Measurements from ENCODE around the gene TNFSF9.
A peak's percentile ranks its signal among the peaks of the same experiment; 100 is the strongest.
"Not testable (repeated sequence)": the region's sequence is repeated elsewhere in the genome, so short reads cannot be mapped to it uniquely, and the experiment has no call there.

TNFSF9 gene

GRCh38 chr19:6577476-6578125 is 46.8 kb downstream of the TNFSF9 start:
- no peaks in the 10 kb centered on the region for H3K9me3 ChIP-seq (ENCODE audit: low read length)
- H3K27me3 ChIP-seq (ENCODE audit: insufficient read depth, low read length) = no peaks in the 10 kb centered on the region

GRCh38 chr19:6579450-6580178 is 48.8 kb downstream of the TNFSF9 start:
- Histone ChIP-seq H3K4me1 (ENCODE audit: insufficient read depth, low read length) (peaks cover 12% of the 10 kb centered on the region), H3K9me3 (ENCODE audit: low read length) (no peaks in the 10 kb centered on the region), H3K36me3 (ENCODE audit: insufficient read depth, low read length) (no peaks in the 10 kb centered on the region), H2AFZ (ENCODE audit: low read depth, low read length) (no peak overlapping the region), H3K4me3 (ENCODE audit: low read length) (no peak overlapping the region), H3K27me3 (ENCODE audit: insufficient read depth, low read length) (no peaks in the 10 kb centered on the region)

More at GRCh38 chr19:6577476-6578125, 46.8 kb downstream of the TNFSF9 start:
- H2AFZ ChIP-seq (ENCODE audit: low read depth, low read length) = peak overlapping the region; percentile 46
- no peaks in the 10 kb centered on the region for H3K36me3 ChIP-seq (ENCODE audit: insufficient read depth, low read length)
- H3K4me1 ChIP-seq (ENCODE audit: insufficient read depth, low read length) = peaks cover 12% of the 10 kb centered on the region
- no peak overlapping the region for H3K4me3 ChIP-seq (ENCODE audit: low read length)

GRCh38 chr19:6580313-6580712 is 49.5 kb downstream of the TNFSF9 start:
- Histone ChIP-seq H3K27me3 (ENCODE audit: insufficient read depth, low read length) (no peaks in the 10 kb centered on the region), H3K36me3 (ENCODE audit: insufficient read depth, low read length) (no peaks in the 10 kb centered on the region), H3K4me1 (ENCODE audit: insufficient read depth, low read length) (peaks cover 12% of the 10 kb centered on the region), H3K9me3 (ENCODE audit: low read length) (no peaks in the 10 kb centered on the region), H2AFZ (ENCODE audit: low read depth, low read length) (no peak overlapping the region), H3K4me3 (ENCODE audit: low read length) (no peak overlapping the region)

GRCh38 chr19:6582515-6583484 is 52.0 kb downstream of the TNFSF9 start:
- H3K9me3 ChIP-seq (ENCODE audit: low read length); H3K4me1 ChIP-seq (ENCODE audit: insufficient read depth, low read length); H2AFZ ChIP-seq (ENCODE audit: low read depth, low read length); H3K36me3 ChIP-seq (ENCODE audit: insufficient read depth, low read length); H3K4me3 ChIP-seq (ENCODE audit: low read length): not testable (repeated sequence)
- H3K27me3 ChIP-seq (ENCODE audit: insufficient read depth, low read length) = peaks cover 19% of the 10 kb centered on the region
